Panc1 (cell line): ENCODE measurements around the gene SESN1. TPM values are rescaled to one million over a fixed set of nuclear protein-coding genes. Genes with fewer than 3 reads are reported as not detected.
A peak's percentile ranks its signal among the peaks of the same experiment; 100 is the strongest.

Experiments
- ATAC-seq: fragments of 200-7000 bp; cut with Tn5 transposase; 2 replicates; pipeline ENCODE4 v1.9.1; 2020; ENCODE audit warnings: mild to moderate bottlenecking, moderate library complexity
- BruUV-seq: library from RNA; stranded (reverse); fragments of 400-500 nt; replicated peaks from 2 replicates; lab custom pipeline; 2021; lab: Mats Ljungman, UMichigan
- CTCF ChIA-PET: fragments of 300-600 bp; sonication (Branson Sonifier 250); formaldehyde crosslinking; loops from one replicate; lab custom pipeline; 2022; ENCODE audit warnings: antibody characterized with exemption; lab: Charles Lee
- POLR2A ChIA-PET: fragments of 300-600 bp; sonication (Branson Sonifier 250); formaldehyde crosslinking; loops from one replicate; lab custom pipeline; 2022; ENCODE audit warnings: antibody characterized with exemption; lab: Charles Lee
- DNase-seq: peaks from one replicate; pipeline ENCODE4 v3.0.0-alpha.2; 2010; ENCODE audit warnings: low read depth, low spot score
- H3K27ac ChIP-seq: 2 replicates; pipeline ENCODE4 v1.5.1; 2011; ENCODE audit warnings: mild to moderate bottlenecking, low read length, inconsistent platforms
- H3K27me3 ChIP-seq: fragments of 200-500 bp; sonication (Bioruptor generic); 2 replicates; pipeline ENCODE4 v1.6.0; 2014; ENCODE audit warnings: low read length, inconsistent platforms; ENCODE audit not compliant: control insufficient read depth, insufficient read depth
- H3K36me3 ChIP-seq: fragments of 200-500 bp; sonication (Bioruptor generic); 2 replicates; pipeline ENCODE4 v1.5.1; 2014; ENCODE audit warnings: inconsistent platforms, mild to moderate bottlenecking, low read length, moderate library complexity; ENCODE audit not compliant: control insufficient read depth, insufficient read depth
- H3K4me1 ChIP-seq: 2 replicates; pipeline ENCODE4 v1.5.1; 2011; ENCODE audit warnings: inconsistent platforms, mild to moderate bottlenecking, low read length, moderate library complexity; ENCODE audit not compliant: control insufficient read depth, insufficient read depth
- H3K4me3 ChIP-seq, 2 experiments: 2 replicates each; pipeline ENCODE4 v1.5.1; 2011 to 2012; ENCODE audit warnings: low read depth in 2 of 2, low read length in 2 of 2, mild to moderate bottlenecking in 2 of 2, inconsistent platforms in 1 of 2, moderate library complexity in 1 of 2
- H3K9me3 ChIP-seq: fragments of 200-500 bp; sonication (Bioruptor generic); 2 replicates; pipeline ENCODE4 v1.5.1; 2014; ENCODE audit warnings: low read depth, mild to moderate bottlenecking, inconsistent platforms, low read length, moderate library complexity; ENCODE audit not compliant: control insufficient read depth, insufficient read depth
- POLR2AphosphoS5 ChIP-seq: IDR thresholded peaks from 2 replicates; pipeline ENCODE4 v1.6.1; 2012; ENCODE audit warnings: mild to moderate bottlenecking, low read depth, low read length, moderate library complexity
- SIN3A ChIP-seq: IDR thresholded peaks from 2 replicates; pipeline ENCODE4 v1.6.1; 2012; ENCODE audit warnings: low read depth, mild to moderate bottlenecking, low read length, moderate library complexity, borderline replicate concordance; ENCODE audit not compliant: insufficient read depth
- TCF7L2 ChIP-seq: IDR thresholded peaks from 2 replicates; pipeline ENCODE4 v1.6.1; 2011; ENCODE audit warnings: mild to moderate bottlenecking, low read depth, low read length, inconsistent platforms
- in situ Hi-C: cut with HindIII; loops from 2 replicates; pipeline ENCODE4 v1.10.0; 2016; ENCODE audit warnings: low sequenced_read_pairs, low pct_unique_long_range_greater_than_20kb
- intact Hi-C: fragments of 100-400 bp; cut with micrococcal nuclease; formaldehyde crosslinking; loops from one replicate; pipeline ENCODE4 v1.10.0; 2022; ENCODE audit not compliant: unreplicated experiment
- total RNA-seq: library from RNA; stranded (reverse); gene quantifications from one replicate; pipeline ENCODE4 v1.2.1, GENCODE V29; 2021; ENCODE audit not compliant: unreplicated experiment
- TF ChIP-seq, protein P1 (sequence below): fragments of 450-650 bp; IDR thresholded peaks from 2 replicates; pipeline ENCODE4 v1.5.1; 2017; ENCODE audit warnings: mild to moderate bottlenecking
- TF ChIP-seq, protein P2 (sequence below), 2 experiments: IDR thresholded peaks; 2 replicates each; pipeline ENCODE4 v1.6.1; 2011 to 2012; ENCODE audit warnings: low read depth in 2 of 2, control low read depth in 1 of 2, low read length in 1 of 2, mild to moderate bottlenecking in 1 of 2, moderate library complexity in 1 of 2; ENCODE audit not compliant: insufficient read depth in 1 of 2

SESN1 gene
- total RNA-seq, 1 experiment from 2014 or later, result 11.3 TPM

- BruUV-seq, result no TSS peak
- H3K27me3 ChIP-seq, result peaks cover 8% of the 10 kb centered on the region; the same call in 1 of the 2 replicates
These were observed 150.6 kb downstream of the SESN1 start for GRCh38 chr6:108944071-108944470.

GRCh38 chr6:108942556-108943492 is 151.8 kb downstream of the SESN1 start:
- H3K4me3 ChIP-seq, result no peak overlapping the region
- in situ Hi-C loops (no loop called here), intact Hi-C loops (no loop called here)
- H3K4me1 ChIP-seq, result no peaks in the 10 kb centered on the region
- no peak overlapping the region for H3K27ac ChIP-seq
- ChIA-PET POLR2A (no interaction called here), CTCF (no interaction called here)
- no peaks in the 10 kb centered on the region for H3K9me3 ChIP-seq
- no peak for TF ChIP-seq SIN3A
- no peak for ATAC-seq
- no peaks in the 10 kb centered on the region for H3K36me3 ChIP-seq
- H3K27me3 ChIP-seq, result peaks cover 8% of the 10 kb centered on the region; the same call in 1 of the 2 replicates
- no TSS peak for BruUV-seq
- no peak for DNase-seq

More at GRCh38 chr6:108944071-108944470, 150.6 kb downstream of the SESN1 start:
- DNase-seq (no peak), ATAC-seq (no peak)
- Histone ChIP-seq H3K4me1 (no peaks in the 10 kb centered on the region), H3K27ac (no peak overlapping the region), H3K4me3 (no peak overlapping the region), H3K9me3 (no peaks in the 10 kb centered on the region), H3K36me3 (no peaks in the 10 kb centered on the region)
- TF ChIP-seq, protein P1, sequence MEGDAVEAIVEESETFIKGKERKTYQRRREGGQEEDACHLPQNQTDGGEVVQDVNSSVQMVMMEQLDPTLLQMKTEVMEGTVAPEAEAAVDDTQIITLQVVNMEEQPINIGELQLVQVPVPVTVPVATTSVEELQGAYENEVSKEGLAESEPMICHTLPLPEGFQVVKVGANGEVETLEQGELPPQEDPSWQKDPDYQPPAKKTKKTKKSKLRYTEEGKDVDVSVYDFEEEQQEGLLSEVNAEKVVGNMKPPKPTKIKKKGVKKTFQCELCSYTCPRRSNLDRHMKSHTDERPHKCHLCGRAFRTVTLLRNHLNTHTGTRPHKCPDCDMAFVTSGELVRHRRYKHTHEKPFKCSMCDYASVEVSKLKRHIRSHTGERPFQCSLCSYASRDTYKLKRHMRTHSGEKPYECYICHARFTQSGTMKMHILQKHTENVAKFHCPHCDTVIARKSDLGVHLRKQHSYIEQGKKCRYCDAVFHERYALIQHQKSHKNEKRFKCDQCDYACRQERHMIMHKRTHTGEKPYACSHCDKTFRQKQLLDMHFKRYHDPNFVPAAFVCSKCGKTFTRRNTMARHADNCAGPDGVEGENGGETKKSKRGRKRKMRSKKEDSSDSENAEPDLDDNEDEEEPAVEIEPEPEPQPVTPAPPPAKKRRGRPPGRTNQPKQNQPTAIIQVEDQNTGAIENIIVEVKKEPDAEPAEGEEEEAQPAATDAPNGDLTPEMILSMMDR, result 0 out of 2 replicates have a peak, but pooled peaks have one; percentile 7
- no peak for TF ChIP-seq SIN3A
- in situ Hi-C loops (no loop called here), intact Hi-C loops (no loop called here)
- CTCF ChIA-PET, result no interaction called here
- POLR2A ChIA-PET, result interaction anchor here (0.5 kb wide), 1 partner anchor 54 kb away, joined by 3 read pairs; no protein-coding TSS in a partner anchor

DNA sequence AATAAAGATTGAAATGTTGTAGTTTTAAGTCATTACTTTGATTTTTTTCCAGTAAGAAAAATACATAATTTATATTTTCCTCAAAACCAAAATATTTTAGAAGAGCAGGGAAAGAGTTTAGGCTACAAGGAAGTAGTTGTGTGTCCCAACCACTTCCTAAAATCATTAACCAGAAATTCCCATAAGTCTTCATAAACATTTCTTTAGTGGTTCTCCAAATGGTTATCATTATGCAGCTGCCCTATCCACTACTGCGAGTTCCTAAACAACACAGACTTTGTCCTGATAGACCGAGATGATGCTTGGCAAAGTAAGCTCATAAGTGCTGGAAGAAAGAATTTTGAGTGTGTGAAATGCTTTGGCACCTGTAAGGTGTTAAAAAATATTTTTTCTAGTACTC is 152.8 kb downstream of the SESN1 start:
- CTCF ChIA-PET, result no interaction called here
- Histone ChIP-seq H3K27me3 (peaks cover 8% of the 10 kb centered on the region; the same call in 1 of the 2 replicates), H3K4me3 (no peak overlapping the region), H3K27ac (no peak overlapping the region), H3K36me3 (no peaks in the 10 kb centered on the region), H3K4me1 (no peaks in the 10 kb centered on the region), H3K9me3 (no peaks in the 10 kb centered on the region)
- in situ Hi-C loops, result no loop called here
- intact Hi-C loops, result no loop called here
- ATAC-seq (no peak), DNase-seq (no peak)
- POLR2A ChIA-PET, result no interaction called here
- BruUV-seq, result no TSS peak
- TF ChIP-seq SIN3A (no peak), POLR2AphosphoS5 (no peak), TCF7L2 (no peak)
- TF ChIP-seq, protein P1, result no peak
- TF ChIP-seq, protein P2, sequence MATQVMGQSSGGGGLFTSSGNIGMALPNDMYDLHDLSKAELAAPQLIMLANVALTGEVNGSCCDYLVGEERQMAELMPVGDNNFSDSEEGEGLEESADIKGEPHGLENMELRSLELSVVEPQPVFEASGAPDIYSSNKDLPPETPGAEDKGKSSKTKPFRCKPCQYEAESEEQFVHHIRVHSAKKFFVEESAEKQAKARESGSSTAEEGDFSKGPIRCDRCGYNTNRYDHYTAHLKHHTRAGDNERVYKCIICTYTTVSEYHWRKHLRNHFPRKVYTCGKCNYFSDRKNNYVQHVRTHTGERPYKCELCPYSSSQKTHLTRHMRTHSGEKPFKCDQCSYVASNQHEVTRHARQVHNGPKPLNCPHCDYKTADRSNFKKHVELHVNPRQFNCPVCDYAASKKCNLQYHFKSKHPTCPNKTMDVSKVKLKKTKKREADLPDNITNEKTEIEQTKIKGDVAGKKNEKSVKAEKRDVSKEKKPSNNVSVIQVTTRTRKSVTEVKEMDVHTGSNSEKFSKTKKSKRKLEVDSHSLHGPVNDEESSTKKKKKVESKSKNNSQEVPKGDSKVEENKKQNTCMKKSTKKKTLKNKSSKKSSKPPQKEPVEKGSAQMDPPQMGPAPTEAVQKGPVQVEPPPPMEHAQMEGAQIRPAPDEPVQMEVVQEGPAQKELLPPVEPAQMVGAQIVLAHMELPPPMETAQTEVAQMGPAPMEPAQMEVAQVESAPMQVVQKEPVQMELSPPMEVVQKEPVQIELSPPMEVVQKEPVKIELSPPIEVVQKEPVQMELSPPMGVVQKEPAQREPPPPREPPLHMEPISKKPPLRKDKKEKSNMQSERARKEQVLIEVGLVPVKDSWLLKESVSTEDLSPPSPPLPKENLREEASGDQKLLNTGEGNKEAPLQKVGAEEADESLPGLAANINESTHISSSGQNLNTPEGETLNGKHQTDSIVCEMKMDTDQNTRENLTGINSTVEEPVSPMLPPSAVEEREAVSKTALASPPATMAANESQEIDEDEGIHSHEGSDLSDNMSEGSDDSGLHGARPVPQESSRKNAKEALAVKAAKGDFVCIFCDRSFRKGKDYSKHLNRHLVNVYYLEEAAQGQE (IDR thresholded peaks at IDR 0.05; ENCODE audit: insufficient read depth in 1 of 2, low read depth in 2 of 2, low read length in 1 of 2), result no peak
